Measurements from ENCODE around the gene FUCA1.
"Not testable (repeated sequence)": the region's sequence is repeated elsewhere in the genome, so short reads cannot be mapped to it uniquely, and the experiment has no call there.

FUCA1 gene

DNA sequence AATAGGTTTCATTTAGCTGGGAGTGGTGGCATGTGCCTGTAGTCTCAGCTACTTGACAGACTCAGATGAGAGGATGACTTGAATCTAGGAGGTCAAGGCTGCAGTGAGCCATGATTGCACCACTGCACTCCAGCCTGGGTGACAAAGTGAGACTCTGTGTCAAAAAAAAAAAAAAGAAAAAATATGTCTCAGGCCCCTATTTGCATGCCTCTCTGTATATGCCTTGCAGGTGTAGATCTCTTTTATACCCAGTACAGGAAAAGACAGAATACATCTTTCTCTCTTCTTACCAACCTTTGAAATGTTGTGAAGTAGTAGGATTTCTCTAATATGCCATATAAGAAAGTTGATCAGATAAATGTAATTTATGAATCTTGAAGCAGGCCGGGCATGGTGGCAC is 38.6 kb upstream of the FUCA1 start:
- Histone ChIP-seq H3K4me3 (ENCODE audit: low read depth in 1 of 2, low read length in 2 of 2) (no peak overlapping the region), H3K36me3 (ENCODE audit: control insufficient read depth in 1 of 2, insufficient read depth in 2 of 2, low read length in 2 of 2) (no peaks in the 10 kb centered on the region), H3K27me3 (ENCODE audit: low read depth, low read length) (peaks cover 9% of the 10 kb centered on the region), H3K4me1 (ENCODE audit: control insufficient read depth in 1 of 2, insufficient read depth in 2 of 2, low read length in 2 of 2) (peaks cover 4 to 5% of the 10 kb centered on the region in 2 donors), H3K9me3 (ENCODE audit: control insufficient read depth in 1 of 2, low read length in 2 of 2) (no peaks in the 10 kb centered on the region), H3K27ac (ENCODE audit: low read length) (no peak overlapping the region)

- H3K27me3 ChIP-seq (ENCODE audit: low read depth, low read length), result peaks cover 9% of the 10 kb centered on the region
Measured at GRCh38 chr1:23905461-23906025, 37.5 kb upstream of the FUCA1 start.

DNA sequence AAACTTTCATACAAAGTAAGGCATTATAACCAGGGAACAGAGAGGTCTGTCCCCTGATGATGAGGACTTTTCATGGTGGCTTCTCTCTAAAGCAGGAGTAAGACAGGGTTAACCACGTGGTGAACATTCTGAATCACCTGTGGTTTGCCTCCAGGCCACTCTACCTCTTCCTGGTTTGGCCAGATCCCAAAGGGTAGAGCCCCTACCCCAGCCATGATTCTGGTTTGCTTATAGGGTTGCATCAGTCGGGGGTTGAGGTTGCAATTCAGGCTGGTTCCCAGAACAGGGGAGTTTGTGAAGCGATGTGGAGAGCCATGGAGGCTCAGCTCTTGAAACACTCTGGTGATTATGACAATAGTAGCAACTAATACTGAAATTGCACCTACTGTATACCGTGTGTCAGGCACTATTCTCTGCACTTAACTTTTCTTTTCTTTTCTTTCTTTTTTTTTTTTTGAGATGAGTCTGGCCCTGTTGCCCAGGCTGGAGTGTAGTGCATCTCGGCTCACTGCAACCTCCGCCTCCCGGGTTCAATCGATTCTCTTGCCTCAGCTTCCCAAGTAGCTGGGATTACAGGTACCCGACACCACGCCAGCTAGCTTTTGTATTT is 36.8 kb upstream of the FUCA1 start:
- H3K36me3 ChIP-seq (ENCODE audit: control insufficient read depth in 1 of 2, insufficient read depth in 2 of 2, low read length in 2 of 2), result no peaks in the 10 kb centered on the region
- no peak overlapping the region for H3K4me3 ChIP-seq (ENCODE audit: low read depth in 1 of 2, low read length in 2 of 2)
- no peaks in the 10 kb centered on the region for H3K9me3 ChIP-seq (ENCODE audit: control insufficient read depth in 1 of 2, low read length in 2 of 2)
- peaks cover 9% of the 10 kb centered on the region for H3K27me3 ChIP-seq (ENCODE audit: low read depth, low read length)
- H3K4me1 ChIP-seq (ENCODE audit: control insufficient read depth in 1 of 2, insufficient read depth in 2 of 2, low read length in 2 of 2), result peaks cover 0 to 5% of the 10 kb centered on the region in 2 donors
- H3K27ac ChIP-seq (ENCODE audit: low read length), result no peak overlapping the region

More at GRCh38 chr1:23905461-23906025, 37.5 kb upstream of the FUCA1 start:
- Histone ChIP-seq H3K4me3 (ENCODE audit: low read depth in 1 of 2, low read length in 2 of 2) (no peak overlapping the region), H3K9me3 (ENCODE audit: control insufficient read depth in 1 of 2, low read length in 2 of 2) (no peaks in the 10 kb centered on the region), H3K4me1 (ENCODE audit: control insufficient read depth in 1 of 2, insufficient read depth in 2 of 2, low read length in 2 of 2) (peaks cover 0 to 5% of the 10 kb centered on the region in 2 donors), H3K36me3 (ENCODE audit: control insufficient read depth in 1 of 2, insufficient read depth in 2 of 2, low read length in 2 of 2) (no peaks in the 10 kb centered on the region), H3K27ac (ENCODE audit: low read length) (no peak overlapping the region)

GRCh38 chr1:23903754-23904153 is 35.7 kb upstream of the FUCA1 start:
- H3K36me3 ChIP-seq (ENCODE audit: control insufficient read depth in 1 of 2, insufficient read depth in 2 of 2, low read length in 2 of 2), result no peaks in the 10 kb centered on the region
- H3K4me3 ChIP-seq (ENCODE audit: low read depth in 1 of 2, low read length in 2 of 2), result no peak overlapping the region
- H3K27me3 ChIP-seq (ENCODE audit: low read depth, low read length), result peaks cover 9% of the 10 kb centered on the region
- no peaks in the 10 kb centered on the region for H3K9me3 ChIP-seq (ENCODE audit: control insufficient read depth in 1 of 2, low read length in 2 of 2)
- H3K4me1 ChIP-seq (ENCODE audit: control insufficient read depth in 1 of 2, insufficient read depth in 2 of 2, low read length in 2 of 2), result peaks cover 0 to 5% of the 10 kb centered on the region in 2 donors
- no peak overlapping the region for H3K27ac ChIP-seq (ENCODE audit: low read length)

DNA sequence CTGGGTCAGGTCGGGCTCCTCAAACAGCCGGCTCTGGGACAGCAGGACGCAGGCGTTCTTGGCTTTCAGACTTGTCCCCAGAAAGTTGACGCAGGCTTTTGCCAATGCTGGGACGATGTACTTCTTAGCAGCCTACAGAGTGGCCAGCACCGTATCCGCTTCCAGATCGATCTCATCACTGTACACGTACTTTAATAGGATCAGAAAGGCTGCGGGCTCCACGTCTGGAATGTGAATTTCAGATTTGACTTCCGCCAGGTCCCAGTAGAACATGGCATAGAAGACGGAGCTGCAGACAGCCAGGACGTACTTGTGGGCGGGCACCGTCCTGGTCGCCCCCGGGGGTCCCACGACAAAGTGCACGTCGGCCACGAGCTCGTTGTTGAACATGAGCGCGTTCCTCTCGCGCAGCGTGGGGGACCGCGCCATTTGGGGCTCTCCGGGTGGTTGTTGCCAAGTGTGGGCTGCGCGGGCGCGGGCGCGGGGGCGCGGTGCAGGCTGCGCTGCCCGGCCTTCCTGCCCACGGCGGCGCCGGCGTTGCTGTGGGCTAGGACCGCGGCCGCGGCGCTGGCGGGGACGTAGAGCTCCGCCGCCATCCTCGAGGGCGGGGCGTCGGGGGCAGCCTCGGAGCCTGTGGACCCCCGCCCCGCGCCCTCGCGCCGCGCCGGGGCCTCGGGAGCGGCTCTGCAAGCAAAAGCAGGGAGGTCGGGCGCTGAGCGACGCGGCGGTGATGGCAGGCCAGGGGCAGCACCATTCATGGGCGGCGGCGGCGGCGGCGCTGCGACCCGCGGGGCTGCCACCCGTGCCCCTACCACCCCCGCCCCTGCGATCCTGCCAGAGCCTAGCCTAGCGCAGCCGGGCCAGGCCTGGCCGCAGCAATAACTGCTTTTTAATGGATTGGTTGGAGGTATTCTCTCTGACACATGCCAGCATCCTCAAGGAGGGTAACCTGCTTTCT is 34.5 kb upstream of the FUCA1 start:
- H3K36me3 ChIP-seq (ENCODE audit: control insufficient read depth in 1 of 2, insufficient read depth in 2 of 2, low read length in 2 of 2), result no peaks in the 10 kb centered on the region
- H3K27me3 ChIP-seq (ENCODE audit: low read depth, low read length), result peaks cover 9% of the 10 kb centered on the region
- peaks cover 0 to 5% of the 10 kb centered on the region in 2 donors for H3K4me1 ChIP-seq (ENCODE audit: control insufficient read depth in 1 of 2, insufficient read depth in 2 of 2, low read length in 2 of 2)
- H3K4me3 ChIP-seq (ENCODE audit: low read depth in 1 of 2, low read length in 2 of 2), result peak overlapping the region in 1 of 2 donors; percentile 62
- H3K27ac ChIP-seq (ENCODE audit: low read length), result no peak overlapping the region
- H3K9me3 ChIP-seq (ENCODE audit: control insufficient read depth in 1 of 2, low read length in 2 of 2), result no peaks in the 10 kb centered on the region

DNA sequence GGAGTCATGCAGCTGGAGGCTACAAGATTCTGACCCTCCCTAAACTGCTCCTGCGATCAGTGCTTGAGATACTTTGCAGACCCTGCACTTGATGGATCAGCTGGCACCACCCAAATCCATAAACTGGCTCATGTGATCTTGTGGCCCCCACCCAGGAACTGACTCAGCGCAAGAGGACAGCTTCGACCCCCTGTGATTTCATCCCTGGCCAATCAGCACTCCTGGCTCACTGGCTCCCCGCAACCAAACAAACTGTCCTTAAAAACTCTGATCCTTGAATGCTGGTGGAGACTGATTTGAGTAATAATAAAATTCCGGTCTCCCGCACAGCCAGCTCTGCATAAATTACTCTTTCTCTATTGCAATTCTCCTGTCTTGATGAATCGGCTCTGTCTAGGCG is 31.9 kb upstream of the FUCA1 start:
- H3K4me3 ChIP-seq (ENCODE audit: low read depth in 1 of 2, low read length in 2 of 2); H3K27ac ChIP-seq (ENCODE audit: low read length); H3K9me3 ChIP-seq (ENCODE audit: control insufficient read depth in 1 of 2, low read length in 2 of 2); H3K27me3 ChIP-seq (ENCODE audit: low read depth, low read length); H3K4me1 ChIP-seq (ENCODE audit: control insufficient read depth in 1 of 2, insufficient read depth in 2 of 2, low read length in 2 of 2); H3K36me3 ChIP-seq (ENCODE audit: control insufficient read depth in 1 of 2, insufficient read depth in 2 of 2, low read length in 2 of 2): not testable (repeated sequence)

DNA sequence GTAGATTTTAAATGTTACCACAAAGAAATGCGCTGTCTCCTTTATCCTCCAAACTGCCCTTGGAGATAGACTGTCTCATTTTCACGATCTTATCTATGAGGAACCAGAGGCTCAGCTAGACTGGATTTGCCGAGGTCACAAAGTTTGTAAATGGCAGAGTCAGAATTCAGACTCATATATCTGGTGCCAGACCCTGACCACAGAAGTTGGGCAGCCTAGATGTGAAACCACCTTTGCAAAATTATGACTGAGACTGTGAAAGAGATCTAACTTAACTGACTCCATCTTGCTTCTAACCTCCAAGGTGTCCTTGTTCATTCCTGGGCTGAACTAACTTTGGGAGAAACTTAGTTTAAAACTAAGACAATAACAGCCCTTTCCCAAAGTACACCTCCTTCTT is 31.0 kb upstream of the FUCA1 start:
- no peak overlapping the region for H3K27ac ChIP-seq (ENCODE audit: low read length)
- H3K36me3 ChIP-seq (ENCODE audit: control insufficient read depth in 1 of 2, insufficient read depth in 2 of 2, low read length in 2 of 2), result no peaks in the 10 kb centered on the region
- peaks cover 9% of the 10 kb centered on the region for H3K27me3 ChIP-seq (ENCODE audit: low read depth, low read length)
- H3K4me3 ChIP-seq (ENCODE audit: low read depth in 1 of 2, low read length in 2 of 2), result no peak overlapping the region
- no peaks in the 10 kb centered on the region for H3K9me3 ChIP-seq (ENCODE audit: control insufficient read depth in 1 of 2, low read length in 2 of 2)
- peaks cover 5% of the 10 kb centered on the region in 2 donors for H3K4me1 ChIP-seq (ENCODE audit: control insufficient read depth in 1 of 2, insufficient read depth in 2 of 2, low read length in 2 of 2)

- H3K27me3 ChIP-seq (ENCODE audit: low read depth, low read length), result no peaks in the 10 kb centered on the region
- no peaks in the 10 kb centered on the region for H3K9me3 ChIP-seq (ENCODE audit: control insufficient read depth in 1 of 2, low read length in 2 of 2)
- H3K4me3 ChIP-seq (ENCODE audit: low read depth in 1 of 2, low read length in 2 of 2), result no peak overlapping the region
- H3K4me1 ChIP-seq (ENCODE audit: control insufficient read depth in 1 of 2, insufficient read depth in 2 of 2, low read length in 2 of 2), result peaks cover 0 to 5% of the 10 kb centered on the region in 2 donors
- no peaks in the 10 kb centered on the region for H3K36me3 ChIP-seq (ENCODE audit: control insufficient read depth in 1 of 2, insufficient read depth in 2 of 2, low read length in 2 of 2)
- no peak overlapping the region for H3K27ac ChIP-seq (ENCODE audit: low read length)
Measured at GRCh38 chr1:23897083-23897482, 29.0 kb upstream of the FUCA1 start.

- H3K9me3 ChIP-seq (ENCODE audit: control insufficient read depth in 1 of 2, low read length in 2 of 2), result no peaks in the 10 kb centered on the region
- H3K4me1 ChIP-seq (ENCODE audit: control insufficient read depth in 1 of 2, insufficient read depth in 2 of 2, low read length in 2 of 2), result peaks cover 0 to 5% of the 10 kb centered on the region in 2 donors
- H3K36me3 ChIP-seq (ENCODE audit: control insufficient read depth in 1 of 2, insufficient read depth in 2 of 2, low read length in 2 of 2), result no peaks in the 10 kb centered on the region
- H3K27me3 ChIP-seq (ENCODE audit: low read depth, low read length), result no peaks in the 10 kb centered on the region
- H3K4me3 ChIP-seq (ENCODE audit: low read depth in 1 of 2, low read length in 2 of 2), result no peak overlapping the region
- no peak overlapping the region for H3K27ac ChIP-seq (ENCODE audit: low read length)
Measured at GRCh38 chr1:23896491-23896890, 28.4 kb upstream of the FUCA1 start.

DNA sequence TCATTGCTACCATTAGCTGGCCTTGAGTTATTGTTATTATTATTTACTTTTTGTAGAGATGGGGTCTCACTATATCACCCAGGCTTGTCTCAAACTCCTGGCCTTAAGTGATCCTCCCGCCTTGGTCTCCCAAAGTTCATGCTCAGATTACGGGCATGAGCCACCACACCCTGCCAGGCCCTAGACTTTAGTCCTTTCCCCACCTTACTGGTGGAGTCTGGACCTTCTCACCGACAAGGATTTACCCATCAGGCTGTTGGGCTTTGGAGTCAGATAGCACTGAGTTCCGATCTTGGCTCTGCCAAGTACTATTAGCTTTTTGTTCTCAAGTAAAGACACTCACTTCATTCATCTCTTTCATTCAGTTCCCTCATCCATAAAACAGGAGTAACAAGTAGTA is 27.9 kb upstream of the FUCA1 start:
- Histone ChIP-seq H3K4me3 (ENCODE audit: low read depth in 1 of 2, low read length in 2 of 2) (no peak overlapping the region), H3K9me3 (ENCODE audit: control insufficient read depth in 1 of 2, low read length in 2 of 2) (no peaks in the 10 kb centered on the region), H3K4me1 (ENCODE audit: control insufficient read depth in 1 of 2, insufficient read depth in 2 of 2, low read length in 2 of 2) (peaks cover 0 to 5% of the 10 kb centered on the region in 2 donors), H3K27me3 (ENCODE audit: low read depth, low read length) (no peaks in the 10 kb centered on the region), H3K27ac (ENCODE audit: low read length) (no peak overlapping the region), H3K36me3 (ENCODE audit: control insufficient read depth in 1 of 2, insufficient read depth in 2 of 2, low read length in 2 of 2) (no peaks in the 10 kb centered on the region)

GRCh38 chr1:23895082-23895481 is 27.0 kb upstream of the FUCA1 start:
- Histone ChIP-seq H3K27ac (ENCODE audit: low read length) (no peak overlapping the region), H3K36me3 (ENCODE audit: control insufficient read depth in 1 of 2, insufficient read depth in 2 of 2, low read length in 2 of 2) (no peaks in the 10 kb centered on the region), H3K4me1 (ENCODE audit: control insufficient read depth in 1 of 2, insufficient read depth in 2 of 2, low read length in 2 of 2) (peaks cover 0 to 5% of the 10 kb centered on the region in 2 donors), H3K9me3 (ENCODE audit: control insufficient read depth in 1 of 2, low read length in 2 of 2) (no peaks in the 10 kb centered on the region), H3K27me3 (ENCODE audit: low read depth, low read length) (no peaks in the 10 kb centered on the region), H3K4me3 (ENCODE audit: low read depth in 1 of 2, low read length in 2 of 2) (no peak overlapping the region)

Data from muscle layer of duodenum (tissue), 2 donors.